Right lung (tissue), 5 donors: ENCODE results near the gene STON2. TPM values are rescaled to one million over a fixed set of nuclear protein-coding genes. Genes with fewer than 3 reads are reported as not detected.
"Not testable (repeated sequence)": the region's sequence is repeated elsewhere in the genome, so short reads cannot be mapped to it uniquely, and the experiment has no call there.

Experiments used
- DNase-seq, 2 donors: peaks; one replicate each; pipeline ENCODE4 v3.0.0-alpha.2; 2013
- polyA plus RNA-seq, 5 donors: library from polyadenylated mRNA; unstranded; fragments of 120-200 nt; gene quantifications; one replicate each; pipeline versions ENCODE4 v1.2.1 to v1.2.3, GENCODE V29; 2013; ENCODE audit warnings: inconsistent platforms in 1 of 5, low replicate concordance in 1 of 5; ENCODE audit not compliant: insufficient read length in 5 of 5, insufficient read depth in 1 of 5

Gene STON2
- polyA plus RNA-seq, 5 donors, result 5.5 to 13.6 (median 9.9) TPM

DNA sequence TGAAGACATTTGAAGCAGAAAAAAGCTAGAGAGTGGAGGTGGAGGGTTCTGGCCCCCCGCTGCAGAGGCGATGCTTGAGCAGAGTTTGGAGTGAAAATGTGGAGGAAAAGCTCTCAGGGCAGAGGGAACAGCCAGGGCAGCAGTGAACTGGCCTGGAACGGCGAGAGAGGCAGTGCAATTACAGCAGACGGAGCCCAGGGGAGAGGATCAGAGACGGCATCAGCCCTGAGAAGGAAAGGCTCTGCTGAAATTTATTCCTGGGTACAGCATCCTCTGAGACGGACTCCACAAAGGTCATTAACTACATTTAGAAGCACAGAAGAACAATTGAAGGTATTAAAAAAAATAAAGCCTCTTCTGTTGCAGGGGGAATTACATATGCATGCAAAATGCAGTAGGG lies 14.2 kb downstream of the STON2 start:
- DNase-seq, result no peak

DNA sequence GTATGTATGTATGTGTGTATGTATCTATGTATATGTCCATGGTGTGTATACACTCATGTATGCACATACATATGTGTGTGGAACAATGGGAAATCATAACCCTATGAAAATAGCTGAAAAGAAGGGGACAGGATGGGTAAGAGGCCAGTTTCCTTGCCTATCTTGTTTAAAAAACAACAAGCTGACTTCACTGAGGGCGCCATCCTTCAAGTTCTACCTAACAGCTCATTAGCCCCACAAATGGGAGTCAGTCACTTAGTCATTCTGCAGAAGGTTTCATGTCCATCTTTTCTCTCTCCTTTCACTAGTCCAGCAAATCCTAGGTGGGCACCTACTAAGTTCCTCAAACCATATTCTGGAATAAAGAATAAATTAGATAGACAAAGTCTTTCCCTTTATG lies 14.7 kb downstream of the STON2 start:
- no peak for DNase-seq

GRCh38 chr14:81384900-81385299 lies 15.2 kb downstream of the STON2 start:
- no peak for DNase-seq

- DNase-seq, result no peak
These were observed 17.5 kb downstream of the STON2 start for GRCh38 chr14:81382517-81383225.

GRCh38 chr14:81380009-81380408 lies 20.1 kb downstream of the STON2 start:
- not testable (repeated sequence) for DNase-seq

DNA sequence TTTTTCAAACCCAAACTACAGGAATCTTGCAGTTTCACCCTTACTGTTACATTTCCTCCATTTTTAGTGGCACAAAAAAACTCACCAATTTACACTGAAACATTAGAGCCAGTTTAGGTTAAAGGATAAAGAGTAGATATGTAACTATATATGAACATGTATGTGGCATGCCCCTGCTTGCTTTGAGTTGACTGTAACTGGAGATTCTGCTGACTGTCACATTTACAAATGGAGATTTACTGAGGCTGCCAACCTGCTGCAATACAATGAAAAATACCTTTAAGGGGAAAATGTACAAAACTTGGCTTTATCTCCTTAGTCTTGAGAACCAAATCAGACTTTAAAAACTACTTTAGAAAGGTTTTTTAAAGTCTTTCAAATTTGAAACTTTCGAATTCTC lies 28.3 kb downstream of the STON2 start:
- no peak for DNase-seq

DNA sequence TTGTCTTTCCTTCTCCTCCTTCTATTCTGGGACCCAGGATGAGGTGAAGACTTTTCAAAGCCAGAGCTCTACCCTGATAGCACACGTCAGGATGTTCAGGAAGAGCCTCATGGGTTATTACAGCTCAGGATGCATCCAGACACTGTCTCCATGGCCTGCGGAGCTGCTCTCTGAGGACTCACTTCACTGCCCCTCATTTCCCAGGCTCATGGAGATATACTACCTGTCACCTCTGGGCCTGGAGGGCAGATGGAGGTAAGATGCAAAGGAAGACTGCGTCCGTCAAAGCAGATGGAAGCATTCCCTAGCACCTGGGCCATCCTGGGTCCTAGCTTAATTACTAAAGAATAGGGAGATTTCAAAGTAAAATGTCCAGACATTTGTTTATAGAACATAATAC lies 32.6 kb downstream of the STON2 start:
- no peak for DNase-seq

GRCh38 chr14:81366884-81367283 lies 33.2 kb downstream of the STON2 start:
- DNase-seq, result no peak

DNA sequence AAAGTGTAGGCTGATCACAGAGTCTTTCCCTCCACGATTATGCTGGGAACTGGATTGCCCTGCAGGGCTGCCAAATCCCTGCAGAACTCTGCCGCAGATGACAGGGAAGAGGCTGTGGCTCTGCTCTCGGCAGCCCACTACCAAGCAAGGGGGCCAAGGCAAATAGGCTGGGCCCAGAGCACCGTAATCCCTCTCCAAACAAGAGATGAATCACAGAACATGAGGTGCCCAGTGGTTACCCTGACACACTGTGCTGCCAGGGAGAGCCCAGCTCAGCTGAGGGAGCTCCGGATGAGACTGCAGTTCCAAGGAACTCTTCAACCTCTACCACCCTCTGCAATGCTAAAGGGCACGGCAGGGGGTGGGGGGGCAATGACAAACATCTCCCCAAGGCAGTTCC lies 33.9 kb downstream of the STON2 start:
- DNase-seq, result no peak

- DNase-seq, result no peak
These were observed 36.3 kb downstream of the STON2 start for GRCh38 chr14:81363746-81364378.

- no peak for DNase-seq
These were observed 46.3 kb downstream of the STON2 start for GRCh38 chr14:81353691-81354323.

- no peak for DNase-seq
These were observed 47.7 kb downstream of the STON2 start for GRCh38 chr14:81352413-81352812.

DNA sequence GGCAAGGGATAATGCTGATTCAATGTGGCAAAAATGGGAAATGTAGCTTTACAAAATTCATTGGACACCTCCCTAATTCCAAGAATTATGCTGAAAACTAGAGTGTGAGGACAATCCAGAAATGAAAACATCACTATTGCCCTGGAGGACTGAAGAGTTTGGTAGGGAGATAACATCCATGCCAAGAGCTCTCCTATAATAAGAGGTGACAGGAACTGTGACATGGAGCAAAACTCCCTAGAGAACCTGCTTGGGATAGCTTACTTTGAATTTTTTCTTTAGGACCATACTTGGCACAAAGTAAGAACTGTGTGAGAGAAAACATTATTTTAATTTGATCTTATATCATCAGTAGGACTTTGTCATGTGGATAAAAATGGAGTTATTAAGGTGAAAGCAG lies 48.9 kb downstream of the STON2 start:
- no peak for DNase-seq

GRCh38 chr14:81350344-81351130 lies 49.6 kb downstream of the STON2 start:
- DNase-seq, result no peak

- DNase-seq, result no peak
These were observed 52.1 kb downstream of the STON2 start for GRCh38 chr14:81348061-81348460.

DNA sequence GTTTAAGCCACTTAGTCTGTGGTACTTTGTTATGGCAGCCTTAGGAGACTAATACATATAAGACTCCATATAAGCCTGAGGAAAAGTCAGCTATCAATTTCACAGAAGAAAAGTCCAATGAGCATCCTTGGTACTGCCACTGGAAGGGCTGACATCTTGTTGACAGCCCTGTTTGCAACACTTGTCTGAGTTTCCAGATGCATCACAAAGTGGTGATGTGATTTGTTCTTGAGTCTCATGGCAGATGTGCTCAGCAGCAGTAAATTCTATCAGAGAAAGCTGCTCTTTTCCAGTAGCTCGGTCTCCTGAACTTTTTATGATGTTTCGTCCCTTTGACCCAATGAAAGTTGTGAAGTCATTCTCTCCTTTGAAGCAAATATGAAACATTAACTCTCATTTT lies 54.3 kb downstream of the STON2 start:
- DNase-seq, result no peak

DNA sequence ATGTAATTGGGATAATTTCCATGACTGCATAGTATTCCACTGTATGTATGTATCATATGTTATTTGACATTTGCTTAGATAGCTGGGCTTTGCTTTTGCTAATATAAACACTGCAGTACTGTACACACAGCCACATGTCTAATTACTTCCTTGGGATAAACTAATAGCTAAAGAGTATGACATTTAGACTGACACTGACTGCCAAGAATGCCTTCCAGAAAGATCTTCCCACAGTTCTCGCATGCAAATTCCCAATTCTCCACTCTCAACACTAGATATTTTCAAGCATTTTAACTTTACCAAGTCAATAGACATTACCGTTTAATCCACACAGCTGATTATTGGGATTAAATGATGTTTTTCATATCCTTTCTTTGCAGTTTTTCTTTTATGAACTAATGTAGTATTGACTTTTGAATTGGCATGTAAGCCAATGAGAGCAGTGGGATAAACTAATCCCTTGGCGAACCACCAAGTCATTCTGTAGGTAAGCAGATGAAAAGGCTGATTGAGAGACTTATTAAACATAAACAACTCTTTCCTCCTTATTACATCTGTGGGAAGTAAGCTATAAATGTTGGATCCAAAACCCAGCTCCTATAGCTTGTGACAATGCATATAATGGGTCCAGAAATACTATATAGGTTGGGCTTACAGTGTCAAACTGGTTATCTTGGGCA lies 55.5 kb downstream of the STON2 start:
- DNase-seq, result no peak

DNA sequence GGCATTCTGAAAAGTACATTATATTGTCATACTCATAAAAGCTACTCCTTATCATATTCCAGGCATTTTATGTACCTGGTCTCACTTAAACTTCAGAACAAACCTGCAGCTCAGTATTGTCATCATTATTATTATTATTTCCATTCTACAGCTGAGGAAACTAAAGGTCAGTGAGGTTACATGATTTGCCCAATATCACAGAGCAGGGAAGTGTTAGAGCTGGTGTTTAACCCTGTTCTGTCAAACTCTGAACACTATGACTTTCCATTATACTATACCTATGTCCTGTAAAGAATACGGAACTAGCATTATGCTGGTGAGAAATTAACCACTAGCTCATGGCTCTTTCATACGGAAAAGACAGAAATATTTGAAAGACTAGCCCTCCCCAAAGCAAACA lies 56.4 kb downstream of the STON2 start:
- no peak for DNase-seq

DNA sequence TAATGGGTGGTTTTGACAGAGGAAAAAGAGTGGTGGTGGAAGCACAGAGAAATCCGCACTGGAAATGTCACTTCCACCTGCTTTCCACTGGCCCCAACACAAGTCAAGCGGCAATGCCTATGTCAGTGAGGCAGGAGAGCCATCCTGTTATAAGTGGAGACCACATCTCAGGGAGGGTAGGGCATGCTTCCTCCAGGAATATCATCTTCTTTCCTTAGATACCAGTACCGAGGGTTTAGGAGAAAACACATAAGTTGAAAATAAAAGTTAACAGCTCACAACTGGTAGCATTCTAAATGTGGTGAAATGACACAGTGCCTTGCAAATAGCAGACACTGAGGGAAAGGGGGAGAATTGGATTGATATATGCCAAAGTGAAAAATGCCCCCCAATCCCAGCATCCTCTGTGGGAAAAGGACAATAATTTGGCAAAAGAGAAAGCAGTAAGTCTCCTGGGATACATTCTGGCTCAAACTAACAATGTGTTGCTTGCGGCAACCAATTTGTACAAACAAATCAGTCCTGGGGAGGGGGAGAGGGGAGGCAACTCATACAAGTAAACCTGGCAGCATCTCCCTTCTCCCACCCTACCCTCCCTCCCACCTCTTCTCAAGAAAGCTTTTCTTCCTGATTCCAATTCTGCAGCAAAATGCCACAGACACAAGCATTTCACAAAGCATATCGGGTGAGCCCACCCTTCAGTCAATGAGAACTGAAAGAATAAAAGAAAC lies 57.1 kb downstream of the STON2 start:
- no peak for DNase-seq

DNA sequence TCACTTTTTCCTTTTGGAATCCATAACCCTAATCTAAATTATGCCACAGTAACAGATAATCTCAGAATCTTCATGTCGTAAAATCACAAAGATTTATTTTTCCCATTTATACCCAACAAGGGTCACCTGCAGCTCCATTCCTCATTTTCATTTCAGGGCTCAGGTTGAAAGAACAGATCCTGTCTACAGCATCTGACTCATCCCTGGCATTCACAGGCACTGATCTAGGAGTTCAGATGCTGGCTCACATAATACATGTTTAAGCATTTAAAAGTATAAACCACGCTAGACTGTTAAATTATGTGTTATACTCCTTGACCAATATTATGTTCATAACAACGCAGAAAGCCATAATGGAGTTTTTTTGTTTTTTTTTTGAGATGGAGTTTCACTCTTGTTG lies 58.3 kb downstream of the STON2 start:
- DNase-seq, result no peak

DNA sequence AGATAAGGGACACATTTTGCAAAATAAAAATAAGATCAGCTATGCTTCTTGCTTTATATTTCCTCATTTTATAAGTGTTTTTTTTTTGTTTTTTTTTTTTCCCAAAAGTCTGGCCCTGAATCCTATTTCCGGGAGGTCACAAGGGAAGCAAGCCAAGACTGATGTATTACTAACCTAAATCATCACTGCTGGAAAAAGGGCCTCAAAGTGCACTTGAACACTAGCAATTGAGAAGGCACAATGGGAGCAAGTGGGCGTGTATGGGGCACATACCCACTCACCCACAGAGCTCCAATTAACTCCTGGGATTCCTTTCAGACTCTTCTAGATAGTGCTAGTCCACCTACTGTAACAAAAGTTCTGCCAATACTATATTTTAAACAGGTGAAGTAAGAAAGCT lies 58.8 kb downstream of the STON2 start:
- DNase-seq, result no peak
